LNCaP clone FGC (cell line): Measurements from ENCODE around the gene TNFAIP8L3.

ENCODE experiments used
- DNase-seq: peaks from one replicate; pipeline ENCODE4 v3.0.0-alpha.2; 2011; ENCODE audit warnings: low read depth
- H3K4me3 ChIP-seq: 2 replicates; pipeline ENCODE4 v1.5.1; 2011; ENCODE audit warnings: mild to moderate bottlenecking, low read depth, low read length, control low read depth
- TF ChIP-seq, protein P1 (sequence below): IDR thresholded peaks from 2 replicates; pipeline ENCODE4 v1.5.1; 2012; ENCODE audit warnings: mild to moderate bottlenecking; ENCODE audit not compliant: control insufficient read depth, insufficient read depth; ENCODE audit errors: extremely low read depth

TNFAIP8L3 gene

DNA sequence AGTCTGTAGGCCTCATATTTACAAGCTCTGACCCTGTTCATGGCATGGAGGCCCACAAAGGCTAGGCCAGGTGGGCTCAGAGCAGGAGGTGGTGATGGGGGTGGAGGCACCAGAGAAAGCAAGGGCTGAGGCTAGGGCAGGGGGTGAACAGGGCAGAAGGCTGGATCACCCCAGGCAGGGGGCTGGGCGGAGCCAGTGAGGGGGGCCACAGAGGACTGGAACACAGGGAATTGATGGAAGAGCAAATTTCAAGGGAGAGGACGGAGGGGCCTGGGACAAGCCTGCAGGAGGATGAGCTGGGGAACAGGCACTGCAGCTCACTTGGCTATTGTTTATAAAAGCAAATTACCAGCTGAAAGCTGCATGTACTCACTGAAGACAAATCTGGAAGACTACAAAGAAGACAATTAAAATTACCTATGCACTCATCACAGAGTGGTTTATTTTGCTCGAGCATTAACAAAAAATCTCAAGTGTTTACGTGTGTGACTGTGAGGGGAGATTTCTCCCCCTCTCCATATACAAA, 11.0 kb downstream of the TNFAIP8L3 start:
- DNase-seq = no peak

DNA sequence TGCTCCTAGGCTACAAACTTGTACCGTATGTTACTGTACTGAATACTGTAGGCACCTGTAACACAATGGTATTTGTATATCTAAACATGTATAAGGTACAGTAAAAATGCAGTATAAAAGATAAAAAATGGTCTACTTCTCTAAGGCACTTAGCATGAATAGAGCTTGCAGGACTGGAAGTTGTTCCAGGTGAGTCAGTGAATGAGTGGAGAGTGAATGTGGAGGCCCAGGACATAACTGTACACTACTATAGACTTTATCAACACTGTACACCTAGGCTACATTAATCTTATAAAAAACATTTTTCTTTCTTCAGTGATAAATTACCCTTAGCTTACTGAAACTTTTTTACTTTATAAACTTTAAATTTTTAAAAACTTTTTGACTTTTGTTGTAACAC, 12.5 kb downstream of the TNFAIP8L3 start:
- DNase-seq = no peak
- TF ChIP-seq, protein P1, sequence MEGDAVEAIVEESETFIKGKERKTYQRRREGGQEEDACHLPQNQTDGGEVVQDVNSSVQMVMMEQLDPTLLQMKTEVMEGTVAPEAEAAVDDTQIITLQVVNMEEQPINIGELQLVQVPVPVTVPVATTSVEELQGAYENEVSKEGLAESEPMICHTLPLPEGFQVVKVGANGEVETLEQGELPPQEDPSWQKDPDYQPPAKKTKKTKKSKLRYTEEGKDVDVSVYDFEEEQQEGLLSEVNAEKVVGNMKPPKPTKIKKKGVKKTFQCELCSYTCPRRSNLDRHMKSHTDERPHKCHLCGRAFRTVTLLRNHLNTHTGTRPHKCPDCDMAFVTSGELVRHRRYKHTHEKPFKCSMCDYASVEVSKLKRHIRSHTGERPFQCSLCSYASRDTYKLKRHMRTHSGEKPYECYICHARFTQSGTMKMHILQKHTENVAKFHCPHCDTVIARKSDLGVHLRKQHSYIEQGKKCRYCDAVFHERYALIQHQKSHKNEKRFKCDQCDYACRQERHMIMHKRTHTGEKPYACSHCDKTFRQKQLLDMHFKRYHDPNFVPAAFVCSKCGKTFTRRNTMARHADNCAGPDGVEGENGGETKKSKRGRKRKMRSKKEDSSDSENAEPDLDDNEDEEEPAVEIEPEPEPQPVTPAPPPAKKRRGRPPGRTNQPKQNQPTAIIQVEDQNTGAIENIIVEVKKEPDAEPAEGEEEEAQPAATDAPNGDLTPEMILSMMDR = no peak
- no peak overlapping the region for H3K4me3 ChIP-seq

More for the DNA sequence above, 11.0 kb downstream of the TNFAIP8L3 start:
- TF ChIP-seq, protein P1 = no peak
- no peak overlapping the region for H3K4me3 ChIP-seq

DNA sequence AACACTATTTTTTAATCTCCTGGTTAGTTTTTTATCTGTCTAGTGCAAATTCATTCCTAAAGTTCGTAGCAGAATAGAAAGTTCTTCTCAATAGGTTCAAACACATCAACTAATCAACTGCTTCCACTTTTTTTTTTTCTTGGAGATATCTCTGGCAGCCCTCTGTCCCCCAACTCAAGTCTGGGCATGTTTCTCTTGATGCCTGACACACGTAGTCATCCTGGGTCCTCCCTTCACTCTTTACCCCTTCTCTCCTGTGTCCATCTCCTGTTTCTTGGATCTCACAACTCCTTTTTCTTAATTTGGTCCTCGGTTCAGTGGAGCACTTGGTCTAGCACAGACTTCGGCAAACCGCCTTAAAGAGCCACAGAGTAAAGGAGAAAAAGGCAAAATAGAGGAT, 14.4 kb downstream of the TNFAIP8L3 start:
- TF ChIP-seq, protein P1 = no peak
- no peak overlapping the region for H3K4me3 ChIP-seq
- no peak for DNase-seq

DNA sequence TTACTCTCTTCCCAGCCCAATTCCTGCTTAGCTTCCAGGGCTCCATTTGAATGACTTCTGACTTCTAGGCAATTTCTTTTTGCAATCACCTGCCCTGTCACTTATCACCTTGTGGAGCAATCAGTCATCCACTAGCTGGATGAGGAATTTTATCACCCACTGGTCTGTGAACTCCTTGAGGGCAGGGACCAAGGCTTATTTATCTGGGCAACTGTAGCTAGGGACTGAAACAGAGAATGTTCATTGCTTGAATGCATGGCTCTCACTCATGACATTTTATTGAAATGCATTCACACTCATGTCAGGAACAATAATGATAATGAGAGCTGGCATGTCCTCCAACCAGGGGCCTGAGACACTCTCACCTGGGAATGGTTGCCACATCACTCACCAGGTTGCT, 15.5 kb downstream of the TNFAIP8L3 start:
- no peak for DNase-seq
- TF ChIP-seq, protein P1 = no peak
- H3K4me3 ChIP-seq = no peak overlapping the region

DNA sequence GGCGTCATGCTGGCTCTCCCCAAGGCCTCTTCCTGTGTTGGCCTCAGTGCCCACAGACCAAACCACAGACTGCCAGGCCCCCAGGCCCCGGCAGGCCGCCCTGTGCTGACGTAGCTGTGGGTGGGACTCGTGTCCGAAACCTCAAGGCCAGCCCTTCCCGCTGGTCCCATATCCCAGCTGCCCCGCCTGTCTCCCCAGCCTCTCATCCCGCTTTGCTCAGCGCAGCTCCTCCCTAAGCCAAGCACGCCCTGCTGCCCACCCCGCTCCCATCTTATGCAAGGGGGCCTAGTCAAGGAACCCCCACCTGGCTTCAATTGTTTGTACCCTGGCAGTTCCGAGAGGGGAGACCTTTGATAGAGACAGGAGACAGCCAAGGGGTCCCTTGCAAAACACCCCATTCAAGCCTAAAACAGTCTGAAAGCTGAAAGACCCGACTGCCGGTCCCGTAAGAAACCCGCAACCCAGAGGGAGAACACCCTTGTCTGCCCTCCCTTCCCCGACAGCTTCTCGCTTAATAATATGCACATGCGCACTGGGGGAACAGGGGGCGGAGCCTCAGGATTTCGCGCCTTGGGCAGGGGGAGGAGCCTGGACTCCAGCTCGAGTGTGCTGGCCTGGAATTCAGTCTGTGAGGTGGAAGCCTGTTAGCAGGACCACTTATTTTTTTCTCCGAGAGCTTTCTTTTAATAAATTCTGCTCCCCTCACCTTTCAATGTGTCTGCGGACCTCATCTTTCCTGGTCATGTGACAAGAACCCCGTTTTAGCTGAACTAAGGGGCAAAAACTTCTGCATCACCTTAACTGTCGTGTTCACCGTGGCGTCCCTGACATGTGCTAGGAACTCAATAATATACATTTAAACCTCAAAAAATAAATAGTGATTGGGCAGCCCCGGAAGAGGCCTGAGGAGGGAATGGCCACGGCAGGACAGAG, 17.2 kb downstream of the TNFAIP8L3 start:
- TF ChIP-seq, protein P1 = no peak
- DNase-seq = no peak
- no peak overlapping the region for H3K4me3 ChIP-seq

DNA sequence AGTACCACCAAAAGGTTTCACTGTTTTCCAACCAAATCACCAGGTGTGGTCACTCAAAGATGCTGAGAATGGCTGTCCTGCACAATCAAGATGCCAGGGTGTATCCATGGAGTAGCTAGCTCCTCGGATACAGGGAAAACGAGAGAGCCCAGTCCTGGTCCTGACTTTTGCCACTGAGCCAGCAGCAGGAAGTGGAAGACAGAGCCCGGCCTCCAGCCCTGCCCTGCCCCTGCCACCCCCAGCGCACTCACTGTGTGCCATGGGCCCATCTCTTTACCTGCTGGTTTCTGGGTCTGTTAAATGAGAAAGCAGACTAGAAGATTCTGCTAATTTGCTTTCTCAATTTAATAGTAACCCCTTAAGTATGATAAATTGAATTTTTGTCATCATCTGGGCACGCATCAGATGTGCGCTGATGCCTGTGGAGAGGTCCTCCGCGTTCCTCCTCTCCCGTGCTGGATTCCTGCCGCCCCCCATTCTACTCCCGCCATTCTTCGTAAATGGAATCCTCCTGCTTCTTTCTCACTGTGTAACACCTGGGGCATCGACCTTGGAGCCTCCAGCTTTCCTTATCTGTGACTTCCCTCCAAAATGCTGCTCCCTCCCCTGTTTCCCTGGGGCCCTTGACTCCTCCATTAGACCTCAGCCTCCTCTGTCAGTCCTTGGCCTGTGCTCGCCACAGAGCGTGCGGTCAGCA, 18.0 kb downstream of the TNFAIP8L3 start:
- no peak for DNase-seq
- no peak overlapping the region for H3K4me3 ChIP-seq
- TF ChIP-seq, protein P1 = no peak
